HCT116 (cell line): Measurements from ENCODE around the gene CHSY1. TPM values are rescaled to one million over a fixed set of nuclear protein-coding genes. Genes with fewer than 3 reads are reported as not detected.

ENCODE experiments used
- ATAC-seq: fragments of 200-7000 bp; cut with Tn5 transposase; 2 replicates; pipeline ENCODE4 v1.9.1; 2020; ENCODE audit warnings: mild to moderate bottlenecking, moderate library complexity
- BruUV-seq: library from RNA; stranded (reverse); fragments of 400-500 nt; replicated peaks from 2 replicates; lab custom pipeline; 2021; lab: Mats Ljungman, UMichigan
- CTCF ChIA-PET: fragments of 300-600 bp; sonication (Branson Sonifier 250); formaldehyde crosslinking; loops from one replicate; lab custom pipeline; 2021; ENCODE audit warnings: antibody characterized with exemption; lab: Charles Lee
- POLR2A ChIA-PET: fragments of 300-600, 350-600 bp; sonication (Branson Sonifier 250); formaldehyde crosslinking; loops from one replicate; lab custom pipeline; 2021; ENCODE audit warnings: antibody characterized with exemption; lab: Charles Lee
- RAD21 ChIA-PET, 2 experiments: fragments of 300-600 bp; sonication (Branson Sonifier 250); formaldehyde crosslinking; loops; one replicate each; lab custom pipeline; 2023; ENCODE audit warnings: low total read pairs in 2 of 2; ENCODE audit not compliant: uncharacterized antibody in 2 of 2, unreplicated experiment in 2 of 2, low non-redundant PET in 1 of 2; lab: Charles Lee
- DNase-seq: peaks from one replicate; pipeline ENCODE4 v3.0.0-alpha.2; 2010; ENCODE audit warnings: low read depth, low spot score
- H2AFZ ChIP-seq: fragments of 200-600 bp; shearing (Covaris generic), sonication (generic); 2 replicates; pipeline ENCODE4 v1.6.1; 2017; ENCODE audit warnings: low read depth, mixed run types, mixed read lengths, antibody characterized with exemption, low read length; ENCODE audit not compliant: poor library complexity, severe bottlenecking
- H3K27ac ChIP-seq: 2 replicates; pipeline ENCODE4 v1.5.1; 2012; ENCODE audit warnings: low read depth, low read length
- H3K27me3 ChIP-seq: fragments of 200-600 bp; sonication (generic); 2 replicates; pipeline ENCODE4 v1.6.1; 2016; ENCODE audit warnings: mixed run types, low read length, mixed read lengths; ENCODE audit not compliant: insufficient read depth
- H3K36me3 ChIP-seq, 2 experiments: fragments of 200-500 bp in 1 of 2; fragments of 200-600 bp in 1 of 2; sonication (Bioruptor generic) in 1 of 2; sonication (generic) in 1 of 2; 2 replicates each; pipeline versions ENCODE4 v1.5.1 to v1.6.1; 2014 to 2016; ENCODE audit warnings: low read length in 2 of 2, inconsistent platforms in 1 of 2, mixed read lengths in 1 of 2, mixed run types in 1 of 2; ENCODE audit not compliant: insufficient read depth in 2 of 2, control insufficient read depth in 1 of 2
- H3K4me1 ChIP-seq, 2 experiments: fragments of 200-600 bp in 1 of 2; sonication (generic) in 1 of 2; 2 replicates each; pipeline versions ENCODE4 v1.5.1 to v1.6.1; 2012 to 2017; ENCODE audit warnings: low read length in 2 of 2, inconsistent platforms in 1 of 2, mild to moderate bottlenecking in 1 of 2, mixed read lengths in 1 of 2, mixed run types in 1 of 2, moderate library complexity in 1 of 2; ENCODE audit not compliant: insufficient read depth in 2 of 2, control insufficient read depth in 1 of 2
- H3K4me2 ChIP-seq: fragments of 200-600 bp; sonication (generic); 2 replicates; pipeline ENCODE4 v1.6.1; 2017; ENCODE audit warnings: mixed run types, low read length, mixed read lengths
- H3K4me3 ChIP-seq, 2 experiments: fragments of 200-600 bp in 1 of 2; sonication (generic) in 1 of 2; replicated peaks in 1 of 2; 2 replicates each; pipeline ENCODE4 v1.5.1; 2011 to 2016; ENCODE audit warnings: low read length in 2 of 2, control low read depth in 1 of 2, low read depth in 1 of 2, mild to moderate bottlenecking in 1 of 2, mixed read lengths in 1 of 2, mixed run types in 1 of 2
- H3K79me2 ChIP-seq: fragments of 200-600 bp; sonication (generic); 2 replicates; pipeline ENCODE4 v1.6.1; 2017; ENCODE audit warnings: mild to moderate bottlenecking, mixed run types, low read length, moderate library complexity, mixed read lengths; ENCODE audit not compliant: insufficient read depth
- H3K9ac ChIP-seq: fragments of 200-600 bp; sonication (generic); 2 replicates; pipeline ENCODE4 v1.6.1; 2016; ENCODE audit warnings: low read length, mixed read lengths
- H3K9me2 ChIP-seq: fragments of 200-600 bp; sonication (generic), shearing (Covaris generic); 2 replicates; pipeline ENCODE4 v1.6.1; 2017; ENCODE audit warnings: mixed run types, mild to moderate bottlenecking, moderate library complexity; ENCODE audit not compliant: insufficient read depth
- H3K9me3 ChIP-seq, 2 experiments: fragments of 200-500 bp in 1 of 2; fragments of 200-600 bp in 1 of 2; sonication (Bioruptor generic) in 1 of 2; sonication (generic) in 1 of 2; 2 replicates each; pipeline ENCODE4 v1.6.1; 2014 to 2017; ENCODE audit warnings: low read length in 2 of 2, mixed read lengths in 2 of 2, inconsistent platforms in 1 of 2, low read depth in 1 of 2, mild to moderate bottlenecking in 1 of 2, mixed run types in 1 of 2, moderate library complexity in 1 of 2; ENCODE audit not compliant: control insufficient read depth in 1 of 2, insufficient read depth in 1 of 2
- H4K20me1 ChIP-seq: fragments of 200-600 bp; sonication (generic), shearing (Covaris generic); 2 replicates; pipeline ENCODE4 v1.6.1; 2017; ENCODE audit warnings: mixed run types, mild to moderate bottlenecking, moderate library complexity; ENCODE audit not compliant: insufficient read depth
- ATF3 ChIP-seq: IDR thresholded peaks from 2 replicates; pipeline ENCODE4 v1.6.1; 2012
- CBX3 ChIP-seq: IDR thresholded peaks from 2 replicates; pipeline ENCODE4 v1.6.1; 2012; ENCODE audit warnings: low read depth
- CEBPB ChIP-seq: IDR thresholded peaks from 2 replicates; pipeline ENCODE4 v1.6.1; 2012; ENCODE audit warnings: low read depth
- CTCF ChIP-seq, 3 experiments: fragments of 200-600 bp in 1 of 3; sonication (generic) in 1 of 3; IDR thresholded peaks in 2 of 3; conservative IDR thresholded peaks in 1 of 3; 2 replicates each; pipeline ENCODE4 v1.5.1; 2012 to 2017; ENCODE audit warnings: low read depth in 2 of 3, low read length in 2 of 3, antibody characterized with exemption in 1 of 3, borderline replicate concordance in 1 of 3, control low read depth in 1 of 3, mild to moderate bottlenecking in 1 of 3, mixed read lengths in 1 of 3, mixed run types in 1 of 3, moderate library complexity in 1 of 3; ENCODE audit not compliant: insufficient read depth in 1 of 3
- EGR1 ChIP-seq: IDR thresholded peaks from 2 replicates; pipeline ENCODE4 v1.6.1; 2012; ENCODE audit warnings: low read depth
- EZH2 ChIP-seq: fragments of 200-600 bp; sonication (generic); IDR thresholded peaks from 2 replicates; pipeline ENCODE4 v1.6.1; 2017; ENCODE audit warnings: antibody characterized with exemption, mixed run types
- POLR2AphosphoS5 ChIP-seq: IDR thresholded peaks from 2 replicates; pipeline ENCODE4 v1.6.1; 2011; ENCODE audit warnings: mild to moderate bottlenecking, low read depth, low read length, moderate library complexity
- RAD21 ChIP-seq: IDR thresholded peaks from 2 replicates; pipeline ENCODE4 v1.6.1; 2012; ENCODE audit warnings: low read depth, mild to moderate bottlenecking
- REST ChIP-seq: IDR thresholded peaks from 2 replicates; pipeline ENCODE4 v1.6.1; 2012; ENCODE audit warnings: low read depth
- SP1 ChIP-seq: IDR thresholded peaks from 2 replicates; pipeline ENCODE4 v1.6.1; 2012; ENCODE audit warnings: low read depth
- SRF ChIP-seq: IDR thresholded peaks from 2 replicates; pipeline ENCODE4 v1.6.1; 2012; ENCODE audit warnings: low read depth
- TCF7L2 ChIP-seq: IDR thresholded peaks from 2 replicates; pipeline ENCODE4 v1.7.0; 2011; ENCODE audit warnings: borderline replicate concordance, inconsistent platforms; ENCODE audit not compliant: insufficient read depth, insufficient read length; ENCODE audit errors: extremely low read depth
- ZFX ChIP-seq: fragments of 450-650 bp; IDR thresholded peaks from 2 replicates; pipeline ENCODE4 v1.6.1; 2017
- ZNF274 ChIP-seq: fragments of 200-500 bp; sonication (Bioruptor generic); IDR thresholded peaks from 2 replicates; pipeline ENCODE4 v1.6.1; 2014; ENCODE audit warnings: mild to moderate bottlenecking, low read depth, low read length, inconsistent platforms
- intact Hi-C: fragments of 100-400 bp; cut with micrococcal nuclease; formaldehyde crosslinking; loops from 2 replicates; pipeline ENCODE4 v1.10.0; 2022
- total RNA-seq: library from RNA; stranded (reverse); gene quantifications from one replicate; pipeline ENCODE4 v1.2.1, GENCODE V29; 2021; ENCODE audit not compliant: unreplicated experiment
- TF ChIP-seq, protein P1 (sequence below): IDR thresholded peaks from 2 replicates; pipeline ENCODE4 v1.6.1; 2011; ENCODE audit warnings: mild to moderate bottlenecking, low read length, moderate library complexity; ENCODE audit not compliant: insufficient replicate concordance; ENCODE audit errors: extremely low read depth
- TF ChIP-seq, protein P2 (sequence below): IDR thresholded peaks from 2 replicates; pipeline ENCODE4 v1.6.1; 2012

The CHSY1 gene
- total RNA-seq, 1 experiment from 2014 or later, result 25.4 TPM

DNA sequence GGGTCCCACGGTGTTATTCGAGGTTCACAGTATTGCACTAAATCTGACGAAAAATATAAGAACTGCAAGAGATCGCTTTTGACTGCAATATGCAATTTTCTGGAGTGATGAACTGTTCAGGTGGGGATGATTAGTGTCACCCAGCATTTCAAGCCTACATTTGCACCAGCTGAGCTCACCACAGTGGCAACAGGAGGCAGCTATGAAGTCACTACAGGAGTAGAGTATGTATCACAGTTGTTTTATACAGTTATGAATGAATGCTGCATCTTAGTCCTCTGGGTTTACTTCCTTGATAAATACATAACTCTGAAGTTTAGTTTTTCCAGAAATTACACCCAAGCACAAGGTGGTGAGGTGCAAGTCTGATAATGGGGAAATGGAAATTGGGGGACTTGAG, 69.6 kb downstream of the CHSY1 start:
- CTCF ChIA-PET, result no interaction called here
- H3K79me2 ChIP-seq, result peaks cover 81% of the 10 kb centered on the region
- ATAC-seq, result no peak
- no peaks in the 10 kb centered on the region for H3K4me1 ChIP-seq
- H4K20me1 ChIP-seq, result 0 out of 2 replicates have a peak, but pooled peaks cover 6% of the 10 kb centered on the region
- no peaks in the 10 kb centered on the region for H3K9me2 ChIP-seq
- intact Hi-C loops, result no loop called here
- no peak overlapping the region for H2AFZ ChIP-seq
- H3K9me3 ChIP-seq, result no peaks in the 10 kb centered on the region
- TF ChIP-seq RAD21 (no peak), SRF (no peak), TCF7L2 (no peak), ATF3 (no peak), ZNF274 (no peak), EGR1 (no peak), CBX3 (no peak), CTCF (IDR thresholded peaks at IDR 0.05 in 2 of 3, conservative IDR thresholded peaks at IDR 0.05 in 1 of 3; ENCODE audit: borderline replicate concordance in 1 of 3, insufficient read depth in 1 of 3, low read depth in 2 of 3, low read length in 2 of 3) (no peak), REST (no peak), EZH2 (no peak), CEBPB (no peak), ZFX (no peak), SP1 (no peak), POLR2AphosphoS5 (no peak)
- TF ChIP-seq, protein P1, sequence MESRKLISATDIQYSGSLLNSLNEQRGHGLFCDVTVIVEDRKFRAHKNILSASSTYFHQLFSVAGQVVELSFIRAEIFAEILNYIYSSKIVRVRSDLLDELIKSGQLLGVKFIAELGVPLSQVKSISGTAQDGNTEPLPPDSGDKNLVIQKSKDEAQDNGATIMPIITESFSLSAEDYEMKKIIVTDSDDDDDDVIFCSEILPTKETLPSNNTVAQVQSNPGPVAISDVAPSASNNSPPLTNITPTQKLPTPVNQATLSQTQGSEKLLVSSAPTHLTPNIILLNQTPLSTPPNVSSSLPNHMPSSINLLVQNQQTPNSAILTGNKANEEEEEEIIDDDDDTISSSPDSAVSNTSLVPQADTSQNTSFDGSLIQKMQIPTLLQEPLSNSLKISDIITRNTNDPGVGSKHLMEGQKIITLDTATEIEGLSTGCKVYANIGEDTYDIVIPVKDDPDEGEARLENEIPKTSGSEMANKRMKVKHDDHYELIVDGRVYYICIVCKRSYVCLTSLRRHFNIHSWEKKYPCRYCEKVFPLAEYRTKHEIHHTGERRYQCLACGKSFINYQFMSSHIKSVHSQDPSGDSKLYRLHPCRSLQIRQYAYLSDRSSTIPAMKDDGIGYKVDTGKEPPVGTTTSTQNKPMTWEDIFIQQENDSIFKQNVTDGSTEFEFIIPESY, result no peak
- TF ChIP-seq, protein P2, sequence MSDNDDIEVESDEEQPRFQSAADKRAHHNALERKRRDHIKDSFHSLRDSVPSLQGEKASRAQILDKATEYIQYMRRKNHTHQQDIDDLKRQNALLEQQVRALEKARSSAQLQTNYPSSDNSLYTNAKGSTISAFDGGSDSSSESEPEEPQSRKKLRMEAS, result no peak
- TF ChIP-seq, all 23 proteins: peak for 0
- RAD21 ChIA-PET, result no interaction called here
- H3K36me3 ChIP-seq, result peaks cover 12% of the 10 kb centered on the region in 2 experiments; a peak in 2 of 4 replicates
- no peak overlapping the region for H3K4me3 ChIP-seq
- no peak overlapping the region for H3K9ac ChIP-seq
- no peak for DNase-seq
- no peaks in the 10 kb centered on the region for H3K27me3 ChIP-seq
- no TSS peak for BruUV-seq
- POLR2A ChIA-PET, result no interaction called here
- H3K4me2 ChIP-seq, result no peak overlapping the region
- H3K27ac ChIP-seq, result no peak overlapping the region
